Left ventricle myocardium inferior (tissue), 1 donor: ENCODE measurements around the gene ARHGEF38. TPM values are rescaled to one million over a fixed set of nuclear protein-coding genes. Genes with fewer than 3 reads are reported as not detected.

ENCODE experiments used
- DNase-seq: peaks from one replicate; pipeline ENCODE4 v3.0.0-alpha.2; 2020
- H3K27ac ChIP-seq: fragments of 200-600 bp; replicated peaks from 2 replicates; pipeline ENCODE4 v1.8.0; 2021
- H3K27me3 ChIP-seq: fragments of 200-600 bp; 2 replicates; pipeline ENCODE4 v1.8.0; 2021; ENCODE audit warnings: low read depth
- H3K36me3 ChIP-seq: fragments of 200-600 bp; 2 replicates; pipeline ENCODE4 v1.8.0; 2021
- H3K4me1 ChIP-seq: fragments of 200-600 bp; 2 replicates; pipeline ENCODE4 v1.8.0; 2021
- H3K4me3 ChIP-seq: fragments of 200-600 bp; 2 replicates; pipeline ENCODE4 v1.8.0; 2021; ENCODE audit warnings: mild to moderate bottlenecking, moderate library complexity
- H3K9me3 ChIP-seq: fragments of 200-600 bp; replicated peaks from 2 replicates; pipeline ENCODE4 v1.8.0; 2021
- intact Hi-C: fragments of 100-400 bp; cut with micrococcal nuclease; formaldehyde crosslinking; loops from one replicate; pipeline ENCODE4 v1.11.0; 2022
- long read RNA-seq: library from polyadenylated mRNA; unstranded; transcript quantifications from one replicate; pipeline ENCODE4 v2.0.0, GENCODE V29; 2021
- total RNA-seq: library from RNA; stranded (reverse); fragmentation: NEBNext Ultra II Directional; extraction: Animal tissue kit (Norgen Biotek cat#: 25700); gene quantifications from one replicate; pipeline ENCODE4 v1.2.1, GENCODE V29; 2021
- TF ChIP-seq, protein P1 (sequence below): fragments of 200-600 bp; IDR thresholded peaks from 2 replicates; pipeline ENCODE4 v1.8.0; 2021; ENCODE audit warnings: antibody characterized with exemption, mild to moderate bottlenecking, borderline replicate concordance
- donor health status: DM: no; HTN: yes; CAD: no; lungs with severe emphysema.

The ARHGEF38 gene, protein sequence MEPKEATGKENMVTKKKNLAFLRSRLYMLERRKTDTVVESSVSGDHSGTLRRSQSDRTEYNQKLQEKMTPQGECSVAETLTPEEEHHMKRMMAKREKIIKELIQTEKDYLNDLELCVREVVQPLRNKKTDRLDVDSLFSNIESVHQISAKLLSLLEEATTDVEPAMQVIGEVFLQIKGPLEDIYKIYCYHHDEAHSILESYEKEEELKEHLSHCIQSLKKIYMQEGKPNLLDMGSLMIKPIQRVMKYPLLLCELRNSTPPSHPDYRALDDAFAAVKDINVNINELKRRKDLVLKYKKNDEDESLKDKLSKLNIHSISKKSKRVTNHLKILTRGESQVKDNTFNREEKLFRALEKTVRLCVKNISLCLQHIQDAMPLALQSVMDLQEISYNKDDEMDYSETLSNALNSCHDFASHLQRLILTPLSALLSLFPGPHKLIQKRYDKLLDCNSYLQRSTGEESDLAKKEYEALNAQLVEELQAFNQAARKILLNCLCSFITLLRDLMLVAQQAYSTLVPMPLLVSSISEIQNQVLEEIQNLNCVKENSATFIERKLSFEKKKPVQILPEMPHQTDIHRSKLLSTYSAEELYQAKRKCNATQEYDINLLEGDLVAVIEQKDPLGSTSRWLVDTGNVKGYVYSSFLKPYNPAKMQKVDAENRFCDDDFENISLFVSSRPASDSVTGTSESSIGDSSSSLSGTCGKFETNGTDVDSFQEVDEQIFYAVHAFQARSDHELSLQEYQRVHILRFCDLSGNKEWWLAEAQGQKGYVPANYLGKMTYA
- total RNA-seq = not detected
- long read RNA-seq = 0 reads

DNA sequence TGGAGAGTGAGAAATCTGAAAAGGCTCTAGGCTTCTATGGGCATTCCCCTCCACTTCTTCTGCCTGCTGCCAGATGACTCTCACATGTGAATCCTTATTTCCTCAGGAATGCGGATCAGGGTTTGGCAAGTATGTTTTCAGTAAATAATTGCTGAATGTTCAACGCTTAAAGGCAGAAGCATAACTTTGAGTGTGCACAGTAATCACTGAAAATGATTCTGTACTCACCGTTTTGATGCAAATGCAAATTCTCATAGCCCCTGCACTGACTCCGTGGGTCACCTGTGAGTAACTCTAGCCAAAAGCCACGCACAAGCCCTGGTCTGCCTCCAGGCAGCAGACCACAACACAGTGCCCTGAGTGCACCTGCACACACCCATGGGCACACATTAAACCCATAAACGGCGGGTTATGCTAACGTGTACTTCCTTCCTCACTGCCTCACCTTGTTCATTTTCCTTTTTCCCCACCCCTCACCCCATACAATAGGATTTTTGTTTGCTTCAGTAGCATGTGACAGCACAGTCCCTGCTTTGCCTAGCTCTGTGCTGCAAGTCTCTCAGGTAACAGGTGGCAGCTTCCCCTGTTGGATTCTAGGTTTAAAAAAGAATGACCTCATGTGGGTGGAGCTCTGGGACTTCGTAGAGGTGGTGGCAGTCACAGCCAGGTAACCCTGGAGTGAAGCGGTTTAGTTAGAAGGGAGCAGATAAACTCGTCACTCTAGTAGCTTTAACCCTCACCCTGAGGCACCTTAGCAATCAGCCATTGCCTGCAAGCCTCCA is at the start of gene ARHGEF38:
TSS of gene ARHGEF38 (plus strand) at position 656 of the 782 bp plus-strand sequence. CDS start 146 bp downstream, outside the sequence.
- no peaks in the 10 kb centered on the region for H3K9me3 ChIP-seq
- TF ChIP-seq, protein P1, sequence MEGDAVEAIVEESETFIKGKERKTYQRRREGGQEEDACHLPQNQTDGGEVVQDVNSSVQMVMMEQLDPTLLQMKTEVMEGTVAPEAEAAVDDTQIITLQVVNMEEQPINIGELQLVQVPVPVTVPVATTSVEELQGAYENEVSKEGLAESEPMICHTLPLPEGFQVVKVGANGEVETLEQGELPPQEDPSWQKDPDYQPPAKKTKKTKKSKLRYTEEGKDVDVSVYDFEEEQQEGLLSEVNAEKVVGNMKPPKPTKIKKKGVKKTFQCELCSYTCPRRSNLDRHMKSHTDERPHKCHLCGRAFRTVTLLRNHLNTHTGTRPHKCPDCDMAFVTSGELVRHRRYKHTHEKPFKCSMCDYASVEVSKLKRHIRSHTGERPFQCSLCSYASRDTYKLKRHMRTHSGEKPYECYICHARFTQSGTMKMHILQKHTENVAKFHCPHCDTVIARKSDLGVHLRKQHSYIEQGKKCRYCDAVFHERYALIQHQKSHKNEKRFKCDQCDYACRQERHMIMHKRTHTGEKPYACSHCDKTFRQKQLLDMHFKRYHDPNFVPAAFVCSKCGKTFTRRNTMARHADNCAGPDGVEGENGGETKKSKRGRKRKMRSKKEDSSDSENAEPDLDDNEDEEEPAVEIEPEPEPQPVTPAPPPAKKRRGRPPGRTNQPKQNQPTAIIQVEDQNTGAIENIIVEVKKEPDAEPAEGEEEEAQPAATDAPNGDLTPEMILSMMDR = no peak

DNA sequence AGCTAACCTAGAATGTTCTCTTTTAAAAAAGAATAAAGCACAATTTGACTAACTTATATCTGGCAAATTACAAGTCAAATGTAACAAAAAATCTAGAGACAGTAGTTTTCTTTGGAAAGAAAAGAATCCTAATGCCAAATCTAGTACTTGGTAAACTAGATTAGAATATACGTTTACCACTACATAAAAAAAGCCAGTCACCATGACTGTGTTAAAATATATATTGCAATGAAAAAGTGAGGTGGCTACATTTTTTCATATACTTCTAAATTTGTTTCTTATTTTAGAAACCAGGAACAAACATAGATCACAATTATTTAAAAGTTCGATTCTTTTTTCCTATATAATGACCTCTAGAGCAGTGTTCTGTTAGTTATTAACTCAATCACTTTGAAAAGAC is 48.9 kb upstream of the ARHGEF38 start:
- Histone ChIP-seq H3K36me3 (no peaks in the 10 kb centered on the region), H3K4me3 (no peak overlapping the region), H3K27ac (no peak overlapping the region), H3K9me3 (no peaks in the 10 kb centered on the region), H3K27me3 (no peaks in the 10 kb centered on the region), H3K4me1 (no peaks in the 10 kb centered on the region)
- no peak for DNase-seq
- intact Hi-C loops = no loop called here
- TF ChIP-seq, protein P1 = no peak

More for the DNA sequence above, at the start of gene ARHGEF38:
- Histone ChIP-seq H3K4me1 (peaks cover 2% of the 10 kb centered on the region), H3K36me3 (no peaks in the 10 kb centered on the region), H3K4me3 (no peak within 1 kb of the TSS), H3K27ac (no peak within 1 kb of the TSS), H3K27me3 (no peaks in the 10 kb centered on the region)
- no peak for DNase-seq
- intact Hi-C loops = no loop called here

DNA sequence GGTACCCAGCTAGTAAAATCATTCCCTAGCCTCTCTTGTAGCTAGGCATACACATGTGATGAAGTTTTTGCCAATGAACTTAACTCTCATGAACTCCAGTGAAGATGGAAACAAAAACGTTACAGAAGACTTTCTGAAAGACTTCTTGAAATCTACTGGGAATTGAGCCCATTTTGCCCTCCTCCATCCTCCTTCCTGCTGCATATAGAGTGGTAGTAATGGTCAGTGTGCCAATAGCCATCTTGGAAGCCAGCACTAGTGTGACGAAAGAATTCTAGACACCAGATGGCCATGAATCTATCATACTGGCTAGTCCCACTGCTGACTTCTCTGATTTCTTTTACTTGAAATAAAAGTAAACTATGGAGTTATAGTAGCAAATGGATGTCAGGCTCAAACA is 47.7 kb upstream of the ARHGEF38 start:
- TF ChIP-seq, protein P1 = no peak
- no peaks in the 10 kb centered on the region for H3K36me3 ChIP-seq
- intact Hi-C loops = no loop called here
- no peak for DNase-seq
- H3K27ac ChIP-seq = no peak overlapping the region
- H3K9me3 ChIP-seq = no peaks in the 10 kb centered on the region
- no peaks in the 10 kb centered on the region for H3K27me3 ChIP-seq
- H3K4me3 ChIP-seq = no peak overlapping the region
- H3K4me1 ChIP-seq = no peaks in the 10 kb centered on the region

DNA sequence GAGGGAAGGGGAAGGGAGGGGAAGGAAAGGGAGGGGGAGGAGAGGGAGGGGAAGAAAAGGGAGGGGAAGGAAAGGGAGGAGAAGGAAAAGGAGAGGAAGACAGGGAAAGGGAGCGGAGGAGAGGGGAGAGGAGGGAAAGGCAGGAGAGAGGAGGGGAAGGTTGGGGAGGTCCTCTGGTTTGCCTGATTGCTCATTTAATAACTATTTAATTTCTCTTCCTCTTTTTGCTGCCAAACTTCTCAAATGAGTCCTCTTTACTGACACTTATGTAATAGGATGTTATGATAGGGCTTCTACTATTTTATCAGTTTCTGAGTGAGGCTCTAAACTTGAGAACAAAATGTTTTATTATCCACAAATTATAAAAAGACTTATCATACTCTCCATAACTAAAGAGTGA is 43.1 kb upstream of the ARHGEF38 start:
- TF ChIP-seq, protein P1 = no peak
- no peak overlapping the region for H3K4me3 ChIP-seq
- no peaks in the 10 kb centered on the region for H3K27me3 ChIP-seq
- intact Hi-C loops = no loop called here
- H3K36me3 ChIP-seq = no peaks in the 10 kb centered on the region
- peaks cover 7% of the 10 kb centered on the region for H3K9me3 ChIP-seq
- DNase-seq = no peak
- no peaks in the 10 kb centered on the region for H3K4me1 ChIP-seq
- H3K27ac ChIP-seq = no peak overlapping the region

DNA sequence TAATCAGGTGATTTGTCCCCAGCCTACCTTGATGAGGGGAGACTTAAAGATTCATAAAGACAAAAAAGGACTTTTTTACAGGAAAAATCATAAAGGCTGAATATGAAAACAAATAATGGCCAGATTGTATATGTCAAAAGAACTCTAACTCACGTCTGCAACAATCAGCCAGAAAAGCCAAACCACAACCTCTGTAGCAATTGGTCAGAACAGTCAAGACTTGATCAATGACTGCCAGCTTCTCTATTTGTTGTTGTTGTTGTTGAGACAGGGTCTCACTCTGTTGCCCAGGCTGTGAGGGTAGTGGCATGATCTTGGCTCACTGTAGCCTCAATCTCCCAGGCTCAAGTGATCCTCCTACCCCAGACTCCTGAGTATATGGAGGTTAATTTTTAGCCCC is 42.7 kb upstream of the ARHGEF38 start:
- H3K9me3 ChIP-seq = peaks cover 9% of the 10 kb centered on the region
- no peak overlapping the region for H3K27ac ChIP-seq
- no peaks in the 10 kb centered on the region for H3K36me3 ChIP-seq
- TF ChIP-seq, protein P1 = no peak
- no peaks in the 10 kb centered on the region for H3K27me3 ChIP-seq
- H3K4me1 ChIP-seq = no peaks in the 10 kb centered on the region
- no peak for DNase-seq
- no peak overlapping the region for H3K4me3 ChIP-seq
- intact Hi-C loops = no loop called here
